HFF-Myc (cell line): ENCODE data around the gene EDARADD.

Experiments
- DNase-seq: peaks from one replicate; pipeline ENCODE4 v3.0.0-alpha.2; 2011; ENCODE audit warnings: low read depth; ENCODE audit errors: extremely low read depth
- H3K4me3 ChIP-seq: replicated peaks from 2 replicates; pipeline ENCODE4 v1.5.1; 2011; ENCODE audit warnings: low read depth, mild to moderate bottlenecking, control low read depth, low read length
- CTCF ChIP-seq: IDR thresholded peaks from 2 replicates; pipeline ENCODE4 v1.5.1; 2012; ENCODE audit warnings: mild to moderate bottlenecking, low read depth, low read length, control low read depth; ENCODE audit errors: missing control alignments

EDARADD gene

GRCh38 chr1:236392182-236392581, 1.9 kb upstream of the EDARADD start:
- no peak for DNase-seq
- H3K4me3 ChIP-seq = no peak overlapping the region
- TF ChIP-seq CTCF = no peak

GRCh38 chr1:236394879-236395229, 768 bp downstream of the EDARADD start:
- no peak for DNase-seq

GRCh38 chr1:236395230-236395946, 1.3 kb downstream of the EDARADD start:
- H3K4me3 ChIP-seq = peak overlapping the region; percentile 46
- DNase-seq = no peak
- TF ChIP-seq CTCF = no peak

More at GRCh38 chr1:236394879-236395229, 768 bp downstream of the EDARADD start:
- no peak for TF ChIP-seq CTCF
- H3K4me3 ChIP-seq = peak overlapping the region; percentile 46

GRCh38 chr1:236395947-236396664, 2.0 kb downstream of the EDARADD start:
- TF ChIP-seq CTCF = no peak
- no peak for DNase-seq
- H3K4me3 ChIP-seq = peak overlapping the region; percentile 46

- no peak for DNase-seq
- H3K4me3 ChIP-seq = no peak overlapping the region
- no peak for TF ChIP-seq CTCF
Observed at GRCh38 chr1:236396665-236397043, 2.6 kb downstream of the EDARADD start.

GRCh38 chr1:236397173-236397759, 3.2 kb downstream of the EDARADD start:
- no peak for TF ChIP-seq CTCF
- no peak for DNase-seq
- H3K4me3 ChIP-seq = no peak overlapping the region
